Right lobe of liver (tissue), 4 donors: ENCODE measurements around the gene ADGRV1.

Source experiments
- POLR2A ChIP-seq: fragments of 450-650 bp; IDR thresholded peaks from one replicate; pipeline ENCODE4 v1.6.1; 2017; ENCODE audit warnings: antibody characterized with exemption, mild to moderate bottlenecking
- TF ChIP-seq, protein P1 (sequence below), 4 donors: fragments of 200-600 bp in 3 of 4; fragments of 450-650 bp in 1 of 4; IDR thresholded peaks; one replicate each; pipeline versions ENCODE4 v1.5.1 to v1.8.0; 2016 to 2022; ENCODE audit warnings: antibody characterized with exemption in 4 of 4, mild to moderate bottlenecking in 2 of 4
- donor health status: DM: no; HTN: no; CAD: no.
- donor health status: DM: no; HTN: no; CAD: no.
- donor health status: DM: no; HTN: yes; CAD: no.

- TF ChIP-seq, protein P1, sequence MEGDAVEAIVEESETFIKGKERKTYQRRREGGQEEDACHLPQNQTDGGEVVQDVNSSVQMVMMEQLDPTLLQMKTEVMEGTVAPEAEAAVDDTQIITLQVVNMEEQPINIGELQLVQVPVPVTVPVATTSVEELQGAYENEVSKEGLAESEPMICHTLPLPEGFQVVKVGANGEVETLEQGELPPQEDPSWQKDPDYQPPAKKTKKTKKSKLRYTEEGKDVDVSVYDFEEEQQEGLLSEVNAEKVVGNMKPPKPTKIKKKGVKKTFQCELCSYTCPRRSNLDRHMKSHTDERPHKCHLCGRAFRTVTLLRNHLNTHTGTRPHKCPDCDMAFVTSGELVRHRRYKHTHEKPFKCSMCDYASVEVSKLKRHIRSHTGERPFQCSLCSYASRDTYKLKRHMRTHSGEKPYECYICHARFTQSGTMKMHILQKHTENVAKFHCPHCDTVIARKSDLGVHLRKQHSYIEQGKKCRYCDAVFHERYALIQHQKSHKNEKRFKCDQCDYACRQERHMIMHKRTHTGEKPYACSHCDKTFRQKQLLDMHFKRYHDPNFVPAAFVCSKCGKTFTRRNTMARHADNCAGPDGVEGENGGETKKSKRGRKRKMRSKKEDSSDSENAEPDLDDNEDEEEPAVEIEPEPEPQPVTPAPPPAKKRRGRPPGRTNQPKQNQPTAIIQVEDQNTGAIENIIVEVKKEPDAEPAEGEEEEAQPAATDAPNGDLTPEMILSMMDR (IDR thresholded peaks at IDR 0.05) = no peak
- no peak for TF ChIP-seq POLR2A
Measured at GRCh38 chr5:90902651-90903386, 344.2 kb downstream of the ADGRV1 start.
